K562 (cell line): ENCODE measurements around the gene DTD1. TPM values are rescaled to one million over a fixed set of nuclear protein-coding genes. Genes with fewer than 3 reads are reported as not detected.

ENCODE experiments used
- ATAC-seq: fragments of 200-7000 bp; cut with Tn5 transposase; 3 replicates; pipeline ENCODE4 v1.9.1; 2020; ENCODE audit warnings: moderate library complexity
- BruUV-seq: library from RNA; stranded (reverse); fragments of 400-500 nt; replicated peaks from 2 replicates; lab custom pipeline; 2021; lab: Mats Ljungman, UMichigan
- CTCF ChIA-PET: fragments of 300-600 bp; formaldehyde crosslinking; extraction: SDS; loops from one replicate; lab custom pipeline; 2021; ENCODE audit warnings: low intra/inter-chr PET ratio; lab: Yijun Ruan, JAX
- POLR2A ChIA-PET: fragments of 300-600, 350-650 bp; sonication (Branson Sonifier 250); formaldehyde crosslinking; extraction: SDS; loops from one replicate; lab custom pipeline; 2021; ENCODE audit warnings: antibody characterized with exemption, inconsistent platforms; lab: Yijun Ruan, JAX
- DNase-seq, 4 experiments: peaks; one replicate each; pipeline versions ENCODE4 v3.0.0 to v3.0.0-alpha.2; 2011 to 2018; ENCODE audit warnings: low spot score in 3 of 4, mixed read lengths in 3 of 4; ENCODE audit errors: extremely low read depth in 1 of 4
- FAIRE-seq: peaks from 2 replicates; lab custom pipeline; 2011; peaks lifted over from hg19 to GRCh38; lab: Jason Lieb, UNC
- H2AFZ ChIP-seq: 2 replicates; pipeline ENCODE4 v1.6.0; 2011; ENCODE audit warnings: low read depth, low read length, control low read depth, inconsistent platforms
- H3K27ac ChIP-seq: fragments of 200-600 bp; 3 replicates; pipeline ENCODE4 v1.8.0; 2011; ENCODE audit warnings: low read depth, mild to moderate bottlenecking, control low read depth, inconsistent platforms, low read length, moderate library complexity, mixed read lengths; ENCODE audit errors: extremely low read depth
- H3K27me3 ChIP-seq, 2 experiments: fragments of 300-600 bp in 1 of 2; 2 replicates in 1 of 2; 3 replicates in 1 of 2; pipeline versions ENCODE4 v1.6.0 to v1.8.0; 2011; ENCODE audit warnings: inconsistent platforms in 2 of 2, low read length in 2 of 2, mild to moderate bottlenecking in 1 of 2, mixed read lengths in 1 of 2, moderate library complexity in 1 of 2; ENCODE audit not compliant: control insufficient read depth in 2 of 2, insufficient read depth in 2 of 2
- H3K36me3 ChIP-seq: fragments of 300-600 bp; 3 replicates; pipeline ENCODE4 v1.8.0; 2011; ENCODE audit warnings: mild to moderate bottlenecking, low read length, inconsistent platforms; ENCODE audit not compliant: control insufficient read depth, insufficient read depth
- H3K4me1 ChIP-seq, 2 experiments: fragments of 200-600 bp in 1 of 2; replicated peaks in 1 of 2; 2 replicates in 1 of 2; 3 replicates in 1 of 2; pipeline versions ENCODE4 v1.5.1 to v1.8.0; 2011; ENCODE audit warnings: inconsistent platforms in 2 of 2, low read length in 2 of 2, mild to moderate bottlenecking in 1 of 2, mixed read lengths in 1 of 2, moderate library complexity in 1 of 2; ENCODE audit not compliant: control insufficient read depth in 2 of 2, insufficient read depth in 2 of 2
- H3K4me2 ChIP-seq: 2 replicates; pipeline ENCODE4 v1.6.1; 2011; ENCODE audit warnings: low read length, control low read depth, inconsistent platforms, mixed read lengths; ENCODE audit not compliant: insufficient read depth
- H3K4me3 ChIP-seq: fragments of 200-600 bp; sonication (generic), shearing (Covaris generic); 2 replicates; pipeline ENCODE4 v1.5.1; 2016; ENCODE audit warnings: control low read depth, inconsistent platforms
- H3K79me2 ChIP-seq: fragments of 200-600 bp; 3 replicates; pipeline ENCODE4 v1.8.0; 2011; ENCODE audit warnings: low read length, inconsistent platforms; ENCODE audit not compliant: control insufficient read depth, insufficient read depth
- H3K9ac ChIP-seq, 2 experiments: 2 replicates each; pipeline versions ENCODE4 v1.6.0 to v1.6.1; 2011; ENCODE audit warnings: low read depth in 2 of 2, low read length in 2 of 2, control low read depth in 1 of 2, inconsistent platforms in 1 of 2, mild to moderate bottlenecking in 1 of 2, mixed read lengths in 1 of 2; ENCODE audit not compliant: insufficient read depth in 1 of 2
- H3K9me1 ChIP-seq: one replicate; pipeline ENCODE4 v1.6.0; 2011; ENCODE audit warnings: inconsistent platforms, mild to moderate bottlenecking, low read length, moderate library complexity; ENCODE audit not compliant: control insufficient read depth, insufficient read depth
- H3K9me3 ChIP-seq: replicated peaks from 2 replicates; pipeline ENCODE4 v1.5.1; 2011; ENCODE audit warnings: low read depth, low read length, inconsistent platforms; ENCODE audit not compliant: control insufficient read depth, insufficient read depth
- H4K20me1 ChIP-seq: replicated peaks from 2 replicates; pipeline ENCODE4 v1.6.1; 2011; ENCODE audit warnings: low read length, inconsistent platforms, mixed read lengths; ENCODE audit not compliant: control insufficient read depth, insufficient read depth
- BHLHE40 ChIP-seq: IDR thresholded peaks from 2 replicates; pipeline ENCODE4 v1.6.1; 2011; ENCODE audit warnings: low read length, improper control_type of control experiment
- CTCF ChIP-seq, 3 experiments: IDR thresholded peaks in 2 of 3; conservative IDR thresholded peaks in 1 of 3; 2 replicates each; pipeline ENCODE4 v1.5.1; 2011 to 2012; ENCODE audit warnings: low read length in 3 of 3, mild to moderate bottlenecking in 3 of 3, control low read depth in 2 of 3, improper control_type of control experiment in 1 of 3, inconsistent platforms in 1 of 3, low read depth in 1 of 3, mixed read lengths in 1 of 3, moderate library complexity in 1 of 3; ENCODE audit not compliant: insufficient read depth in 2 of 3
- GTF2A2 ChIP-seq: IDR thresholded peaks from 2 replicates; pipeline ENCODE4 v1.6.1; 2016; ENCODE audit warnings: mild to moderate bottlenecking, missing genetic modification characterization, missing compliant biosample characterization
- ILK ChIP-seq: fragments of 450-650 bp; IDR thresholded peaks from 2 replicates; pipeline ENCODE4 v1.6.1; 2016; ENCODE audit warnings: missing genetic modification characterization, low read depth, mild to moderate bottlenecking, missing compliant biosample characterization, moderate library complexity, borderline replicate concordance
- PHF20 ChIP-seq: fragments of 450-650 bp; IDR thresholded peaks from 2 replicates; pipeline ENCODE4 v1.6.1; 2018; ENCODE audit not compliant: partially characterized antibody
- PPARD ChIP-seq: fragments of 250-450 bp; sonication (Bioruptor Pico); IDR thresholded peaks from 2 replicates; pipeline ENCODE4 v1.8.0; 2022; ENCODE audit warnings: inconsistent platforms, mild to moderate bottlenecking, moderate library complexity
- TFE3 ChIP-seq: fragments of 450-650 bp; formaldehyde crosslinking; IDR thresholded peaks from 2 replicates; pipeline ENCODE4 v1.4.0; 2020; ENCODE audit warnings: mild to moderate bottlenecking, mixed read lengths
- USF1 ChIP-seq: sonication (generic); formaldehyde crosslinking; IDR thresholded peaks from 2 replicates; pipeline ENCODE4 v1.9.0; 2022; ENCODE audit warnings: mild to moderate bottlenecking, missing genetic modification reagents
- USF2 ChIP-seq: sonication (generic); formaldehyde crosslinking; IDR thresholded peaks from 2 replicates; pipeline ENCODE4 v1.5.0; 2020; ENCODE audit warnings: missing genetic modification reagents
- ZFP36 ChIP-seq: fragments of 150-350 bp; IDR thresholded peaks from 2 replicates; pipeline ENCODE4 v1.6.1; 2018; ENCODE audit warnings: low read length, low read depth; ENCODE audit not compliant: partially characterized antibody
- ZNF316 ChIP-seq: fragments of 450-650 bp; IDR thresholded peaks from 2 replicates; pipeline ENCODE4 v1.6.1; 2016
- ZNF395 ChIP-seq: fragments of 200-800 bp; sonication (Bioruptor generic); IDR thresholded peaks from 2 replicates; pipeline ENCODE4 v1.6.1; 2017; ENCODE audit warnings: missing genetic modification characterization, missing compliant biosample characterization
- ZNF785 ChIP-seq: fragments of 250-450 bp; sonication (Bioruptor Pico); IDR thresholded peaks from 2 replicates; pipeline ENCODE4 v1.4.0; 2020; ENCODE audit warnings: mild to moderate bottlenecking
- WGBS: fragments of 100-300 bp; shearing (Covaris generic); methylation state at CpG from one replicate; pipeline ENCODE4 v1.1.6; 2016; ENCODE audit warnings: low coverage, mixed read lengths; ENCODE audit not compliant: insufficient coverage; ENCODE audit errors: missing lambda C conversion rate; 5-methylcytosine and 5-hydroxymethylcytosine counted together
- in situ Hi-C: fragments of 300-500 bp; cut with MboI; formaldehyde crosslinking; loops from 4 replicates; pipeline ENCODE4 v1.15.0; 2018; ENCODE audit warnings: inconsistent platforms, mixed read lengths
- intact Hi-C: fragments of 100-400 bp; cut with micrococcal nuclease; formaldehyde crosslinking; loops from 2 replicates; pipeline ENCODE4 v1.14.2; 2022
- polyA plus RNA-seq, 8 experiments: library from polyadenylated mRNA; depleted of rRNA in 4 of 8; stranded (reverse) in 5 of 8; unstranded in 3 of 8; fragments of >200 nt; fragmentation: Nextera tagmentation in 2 of 8; fragmentation: Illumina TruSeq in 1 of 8; extraction: Ambion mirVana in 2 of 8; extraction: Trizol in 1 of 8; gene quantifications; 2 replicates each; pipeline versions ENCODE4 v1.2.1 to v1.2.3, GENCODE V29; 2011 to 2014; ENCODE audit warnings: inconsistent platforms in 1 of 8, missing spikeins in 1 of 8
- total RNA-seq, 7 experiments: library from RNA; depleted of rRNA in 6 of 7; stranded (reverse); fragments of >200 nt in 6 of 7; fragmentation: Illumina TruSeq in 2 of 7; extraction: Trizol in 2 of 7; gene quantifications; 2 replicates each; pipeline versions ENCODE4 v1.2.1 to v1.2.3, GENCODE V29; 2011 to 2021; ENCODE audit warnings: low replicate concordance in 1 of 7

Gene DTD1
- total and polyA plus RNA-seq, 9 of the 15 experiments (the other 6 are each of a cell fraction or from before 2014, with no cell fraction given): 5.7 to 28.6 (median 26.8) TPM

GRCh38 chr20:18738055-18738454 is 150.2 kb downstream of the DTD1 start (continued):
- TF ChIP-seq TFE3 (peak; percentile 98), PPARD (CRISPR knock-in tag) (no peak), USF2 (CRISPR knock-in tag) (peak; percentile 71), BHLHE40 (peak; percentile 60; the same call in 1 of the 2 replicates), ILK (tag) (no peak), USF1 (CRISPR knock-in tag) (peak; percentile 74)

GRCh38 chr20:18738888-18739287 is 151.0 kb downstream of the DTD1 start:
- Histone ChIP-seq H3K9me3 (no peaks in the 10 kb centered on the region), H2AFZ (no peak overlapping the region), H3K9ac (no peak overlapping the region), H3K9me1 (no peaks in the 10 kb centered on the region), H3K4me3 (no peak overlapping the region), H3K36me3 (no peaks in the 10 kb centered on the region), H3K79me2 (no peaks in the 10 kb centered on the region), H3K27ac (no peak overlapping the region), H3K4me2 (peak overlapping the region; percentile 5; the same call in 1 of the 2 replicates), H3K27me3 (no peaks in the 10 kb centered on the region; a peak in 1 of 5 replicates), H3K4me1 (peaks cover 0 to 14% of the 10 kb centered on the region in 2 experiments; a peak in 4 of 5 replicates), H4K20me1 (0 out of 2 replicates have a peak, but pooled peaks cover 5% of the 10 kb centered on the region)
- ChIA-PET CTCF (no interaction called here), POLR2A (interaction anchor here (1.0 kb wide), 1 partner anchor 10 kb away, joined by 3 read pairs; no protein-coding TSS in a partner anchor)
- DNase-seq (peak in 1 of 4 experiments; percentile 7), FAIRE-seq (no peak), ATAC-seq (peak; percentile 79)
- intact Hi-C loops (no loop called here), in situ Hi-C loops (no loop called here)
- no peak for TF ChIP-seq ZNF785 (CRISPR knock-in tag)
- TF ChIP-seq CTCF (IDR thresholded peaks at IDR 0.05 in 2 of 3, conservative IDR thresholded peaks at IDR 0.05 in 1 of 3; ENCODE audit: insufficient read depth in 2 of 3, low read depth in 1 of 3, low read length in 3 of 3): peak in 1 of 3 experiments; percentile 42; a peak in 2 of 6 replicates
- peak; percentile 18 for TF ChIP-seq ZFP36
- TF ChIP-seq ZNF395 (CRISPR knock-in tag): no peak
- no peak for TF ChIP-seq ZNF316
- no peak for TF ChIP-seq GTF2A2 (tag)
- TF ChIP-seq PHF20: no peak
- BruUV-seq: no TSS peak
- 79% methylated on average over 2 of the region's 2 CpGs for WGBS
